K562 (cell line): Measurements from ENCODE around the gene DNAJB14. TPM values are rescaled to one million over a fixed set of nuclear protein-coding genes. Genes with fewer than 3 reads are reported as not detected.

Experiments used
- E2F4 ChIP-seq: sonication (generic); formaldehyde crosslinking; IDR thresholded peaks from 2 replicates; pipeline ENCODE4 v1.8.0; 2022; ENCODE audit warnings: mild to moderate bottlenecking, low read depth, missing genetic modification reagents
- ETV5 ChIP-seq: sonication (generic); formaldehyde crosslinking; IDR thresholded peaks from 2 replicates; pipeline ENCODE4 v1.4.0; 2020; ENCODE audit warnings: low read depth, mild to moderate bottlenecking, missing genetic modification reagents
- MGA ChIP-seq: fragments of 450-650 bp; IDR thresholded peaks from 2 replicates; pipeline ENCODE4 v1.6.1; 2016; ENCODE audit warnings: mild to moderate bottlenecking, moderate library complexity
- TAL1 ChIP-seq: fragments of 450-650 bp; IDR thresholded peaks from 2 replicates; pipeline ENCODE4 v1.6.1; 2016; ENCODE audit warnings: mild to moderate bottlenecking
- XRCC5 ChIP-seq: fragments of 200-400 bp; formaldehyde crosslinking; IDR thresholded peaks from 2 replicates; pipeline ENCODE4 v1.6.1; 2017; ENCODE audit warnings: low read depth, mild to moderate bottlenecking, low read length
- ZNF512 ChIP-seq: IDR thresholded peaks from 2 replicates; pipeline ENCODE4 v1.6.1; 2016; ENCODE audit warnings: missing genetic modification characterization, missing compliant biosample characterization
- polyA plus RNA-seq, 8 experiments: library from polyadenylated mRNA; depleted of rRNA in 4 of 8; stranded (reverse) in 5 of 8; unstranded in 3 of 8; fragments of >200 nt; fragmentation: Nextera tagmentation in 2 of 8; fragmentation: Illumina TruSeq in 1 of 8; extraction: Ambion mirVana in 2 of 8; extraction: Trizol in 1 of 8; gene quantifications; 2 replicates each; pipeline versions ENCODE4 v1.2.1 to v1.2.3, GENCODE V29; 2011 to 2014; ENCODE audit warnings: inconsistent platforms in 1 of 8, missing spikeins in 1 of 8
- total RNA-seq, 7 experiments: library from RNA; depleted of rRNA in 6 of 7; stranded (reverse); fragments of >200 nt in 6 of 7; fragmentation: Illumina TruSeq in 2 of 7; extraction: Trizol in 2 of 7; gene quantifications; 2 replicates each; pipeline versions ENCODE4 v1.2.1 to v1.2.3, GENCODE V29; 2011 to 2021; ENCODE audit warnings: low replicate concordance in 1 of 7

Gene DNAJB14
- total and polyA plus RNA-seq, 9 of the 15 experiments (the other 6 are each of a cell fraction or from before 2014, with no cell fraction given), result 5.5 to 28.0 (median 12.7) TPM

- no peak for TF ChIP-seq MGA
- TF ChIP-seq ETV5 (CRISPR knock-in tag), result no peak
- TF ChIP-seq ZNF512, result no peak
- TF ChIP-seq E2F4 (CRISPR knock-in tag), result no peak
- no peak for TF ChIP-seq XRCC5
- no peak for TF ChIP-seq TAL1
- TF ChIP-seq, all 486 proteins: peak for 0
Measured at GRCh38 chr4:99887837-99888236, 58.6 kb downstream of the DNAJB14 start (continued).
